CD4-positive, alpha-beta T cell treated with Interleukin-21 for 1 hour (primary cell): ENCODE results near the gene SPI1.

Experiments used
- DNase-seq: peaks from one replicate; pipeline ENCODE4 v3.0.0-alpha.2; 2020

Gene SPI1

GRCh38 chr11:47387944-47388696 is 9.8 kb upstream of the SPI1 start:
- DNase-seq: no peak

DNA sequence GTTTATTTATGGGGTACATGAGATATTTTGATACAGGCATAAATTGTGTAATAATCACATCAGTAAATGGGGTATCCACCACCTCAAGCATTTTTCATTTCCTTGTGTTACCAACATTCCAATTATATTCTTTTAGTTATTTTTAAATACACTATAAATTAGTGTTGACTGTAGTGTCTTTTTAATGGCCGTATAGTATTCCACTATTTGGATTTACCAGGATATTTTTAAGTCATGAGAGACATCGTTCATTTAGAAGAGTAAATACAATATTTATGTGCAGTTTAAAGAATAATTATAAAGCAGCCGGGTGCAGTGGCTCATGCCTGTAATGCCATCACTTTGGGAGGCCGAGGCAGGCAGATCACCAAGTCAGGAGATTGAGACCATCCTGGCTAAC is 6.2 kb upstream of the SPI1 start:
- no peak for DNase-seq

DNA sequence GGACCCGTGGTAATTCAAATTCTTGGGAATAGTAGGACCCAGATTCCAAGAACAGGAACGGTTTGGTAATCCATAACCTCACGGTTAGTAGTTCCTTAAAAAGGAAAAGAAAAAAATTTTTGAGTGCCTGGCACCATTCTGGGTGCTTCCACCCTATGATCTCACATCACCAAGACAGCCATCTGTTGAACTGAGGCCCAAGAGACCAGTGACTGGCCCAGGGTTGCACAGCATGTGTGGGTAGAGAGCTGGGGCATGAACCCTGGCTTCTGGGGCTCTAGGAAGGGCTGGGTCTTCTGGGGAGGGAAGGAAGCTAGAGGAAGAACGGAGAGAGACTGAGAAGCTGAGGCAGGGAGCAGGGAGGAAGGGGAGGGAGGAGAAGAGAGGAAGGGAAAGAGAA is 4.7 kb upstream of the SPI1 start:
- no peak for DNase-seq

GRCh38 chr11:47380078-47380477 is 1.7 kb upstream of the SPI1 start:
- DNase-seq: no peak

DNA sequence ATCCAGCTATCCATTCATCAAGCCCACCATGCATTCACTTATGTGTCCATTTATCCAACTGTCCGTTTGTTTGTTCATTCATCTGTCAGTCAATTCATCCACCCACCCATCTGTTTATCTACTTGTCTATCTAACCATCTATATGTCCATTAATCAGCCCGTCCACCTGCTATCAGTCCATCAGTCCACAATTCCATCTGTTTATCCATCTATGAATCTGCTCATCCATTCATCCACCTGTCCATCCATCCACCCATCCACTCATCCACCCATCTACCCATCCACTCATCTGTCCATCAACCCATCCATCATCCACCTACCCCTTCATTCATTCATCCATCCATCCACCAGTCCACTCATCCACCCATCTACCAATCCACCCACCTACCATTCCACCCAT is 970 bp upstream of the SPI1 start:
- DNase-seq: no peak

DNA sequence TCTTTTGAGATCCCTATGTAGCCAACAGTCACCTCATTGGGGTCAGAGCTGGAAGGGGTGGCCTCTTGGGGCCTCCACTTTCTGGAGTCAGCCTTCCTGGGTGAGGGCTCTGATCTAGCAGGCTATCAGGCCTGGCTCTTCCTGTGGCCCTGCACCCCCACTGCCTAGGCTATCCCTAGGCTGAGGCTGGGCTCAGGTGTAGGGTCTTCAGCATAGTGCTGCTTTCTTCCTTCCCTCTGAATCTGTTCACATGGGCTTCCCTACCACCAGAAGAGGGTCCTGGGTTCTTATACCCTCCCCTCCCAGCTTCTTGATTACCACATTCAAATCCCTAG is 456 bp upstream of the SPI1 start:
- DNase-seq: no peak

DNA sequence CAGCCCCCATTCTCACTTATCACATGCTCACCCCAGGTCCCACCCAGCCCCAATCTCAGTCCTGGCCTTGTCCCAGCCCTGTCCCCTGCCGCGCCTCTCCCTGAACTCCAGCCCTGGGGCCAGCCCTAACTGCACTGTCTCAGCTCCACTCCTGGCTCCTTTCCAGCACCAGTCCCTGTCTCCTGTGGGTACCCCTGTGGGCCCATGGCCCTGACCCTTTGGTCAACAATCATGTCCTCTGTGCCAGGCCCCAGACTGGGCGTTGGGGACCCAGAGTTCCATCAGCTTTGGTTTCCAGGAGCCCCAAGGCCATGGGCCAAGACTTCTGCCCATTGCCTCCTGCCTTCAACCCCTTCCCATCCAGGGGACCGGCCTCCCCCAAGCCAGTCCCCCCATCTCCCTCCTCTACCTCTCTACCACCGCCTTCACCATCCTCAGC is 757 bp downstream of the SPI1 start:
- DNase-seq: no peak

GRCh38 chr11:47376525-47377371 is 1.6 kb downstream of the SPI1 start:
- DNase-seq: no peak

DNA sequence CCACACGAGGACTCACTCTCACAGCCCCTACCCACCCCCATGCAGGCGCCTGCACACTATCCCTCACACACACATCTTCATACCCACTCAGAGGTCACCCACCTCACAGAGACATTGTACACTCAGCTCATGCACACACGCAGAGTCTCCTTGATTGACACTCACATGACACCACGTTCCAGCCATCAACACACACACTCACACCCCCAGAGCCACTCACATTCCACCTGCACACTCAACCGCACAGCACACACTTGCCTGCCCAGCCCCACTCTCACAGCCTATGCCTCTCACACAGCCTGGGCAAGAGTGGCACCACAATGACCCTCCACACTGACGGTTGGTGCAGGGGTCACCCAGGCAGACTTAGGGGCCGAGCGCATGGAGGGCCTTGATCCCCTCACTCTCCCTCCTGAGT is 2.2 kb downstream of the SPI1 start:
- no peak for DNase-seq

DNA sequence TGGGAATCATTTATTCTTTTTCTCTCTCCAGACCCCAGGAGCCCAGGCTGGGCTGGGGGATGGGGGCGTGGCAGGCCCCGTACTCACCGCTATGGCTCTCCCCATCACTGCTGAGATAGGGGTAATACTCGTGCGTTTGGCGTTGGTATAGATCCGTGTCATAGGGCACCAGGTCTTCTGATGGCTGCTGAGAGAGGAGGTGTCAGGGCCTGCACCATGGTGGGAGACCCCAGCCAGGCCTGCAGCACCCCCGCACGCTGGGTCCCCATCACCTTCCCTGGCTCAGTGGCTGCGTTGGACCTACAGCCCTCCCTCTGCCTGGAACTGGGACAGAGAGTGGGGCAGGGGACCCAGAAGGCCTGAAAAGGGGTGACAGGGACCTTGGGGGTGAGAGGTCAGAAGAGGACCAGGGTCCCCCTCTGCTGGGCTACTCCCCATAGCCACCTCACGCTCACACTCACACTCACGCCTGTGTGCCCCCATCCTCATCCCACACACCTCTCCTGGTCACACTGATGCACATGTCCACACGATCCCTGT is 2.7 kb downstream of the SPI1 start:
- DNase-seq: no peak

GRCh38 chr11:47375020-47375419 is 3.3 kb downstream of the SPI1 start:
- no peak for DNase-seq

- DNase-seq: no peak
Measured at GRCh38 chr11:47374720-47375019, 3.7 kb downstream of the SPI1 start.

GRCh38 chr11:47373876-47374719 is 4.2 kb downstream of the SPI1 start:
- DNase-seq: peak; percentile 84

GRCh38 chr11:47372422-47372821 is 5.9 kb downstream of the SPI1 start:
- no peak for DNase-seq

GRCh38 chr11:47369676-47370075 is 8.7 kb downstream of the SPI1 start:
- no peak for DNase-seq

GRCh38 chr11:47366020-47366490 is 12.3 kb downstream of the SPI1 start:
- no peak for DNase-seq

DNA sequence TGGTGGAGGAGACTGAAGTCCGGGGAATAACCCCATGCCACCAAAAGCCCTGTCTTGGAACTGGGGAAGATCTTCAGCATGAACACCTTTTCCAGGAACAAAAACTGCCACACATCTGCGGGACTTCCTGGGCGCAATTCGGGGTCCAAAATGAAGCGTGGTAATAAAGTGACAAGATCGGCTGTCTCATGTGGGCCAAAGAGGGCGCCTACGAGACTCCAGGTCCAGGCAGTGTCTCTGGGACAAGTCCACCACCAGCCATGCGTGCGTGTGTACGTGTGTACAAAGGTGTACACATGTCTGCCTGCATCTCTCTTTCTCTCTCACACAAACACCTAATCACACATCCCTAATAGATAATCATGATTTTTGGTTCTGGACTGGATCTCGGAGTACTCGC is 16.9 kb downstream of the SPI1 start:
- DNase-seq: no peak

DNA sequence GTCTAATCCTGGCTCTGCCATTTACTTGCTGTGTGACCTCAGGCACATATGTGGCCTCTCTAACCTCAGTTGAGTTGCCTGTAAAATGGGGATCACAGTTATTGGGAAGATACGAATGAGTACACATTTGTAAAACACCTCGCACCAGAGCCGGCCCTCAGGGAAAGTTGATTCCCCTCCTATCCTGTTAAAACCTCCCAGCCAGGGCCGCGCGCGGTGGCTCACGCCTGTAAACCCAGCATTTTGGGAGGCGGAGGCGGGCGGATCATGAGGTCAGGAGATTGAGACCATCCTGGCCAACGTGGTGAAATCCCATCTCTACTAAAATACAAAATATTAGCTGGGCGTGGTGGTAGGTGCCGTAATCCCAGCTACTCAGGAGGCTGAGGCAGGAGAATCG is 18.0 kb downstream of the SPI1 start:
- no peak for DNase-seq

- no peak for DNase-seq
Measured at GRCh38 chr11:47359586-47359985, 18.8 kb downstream of the SPI1 start.

DNA sequence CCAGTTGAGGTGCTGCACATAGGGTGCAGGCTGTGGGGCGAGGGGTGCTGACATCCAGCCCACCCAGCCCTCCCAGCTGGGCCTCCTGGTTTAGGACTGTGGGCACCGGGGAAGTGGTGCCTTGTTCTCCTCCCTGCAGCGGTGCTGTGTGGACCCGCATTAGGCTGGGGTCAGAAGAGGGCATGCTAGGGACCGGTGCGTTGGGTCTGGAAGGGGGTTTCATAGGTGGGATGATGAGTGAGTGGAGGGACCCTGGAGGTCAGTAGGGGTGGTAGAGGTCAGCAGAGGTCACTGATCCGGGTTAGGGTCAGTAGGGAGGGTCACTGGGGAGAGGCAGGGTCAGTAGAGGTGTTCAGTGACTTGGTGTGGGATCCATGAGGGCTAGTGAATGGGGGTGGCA is 19.2 kb downstream of the SPI1 start:
- no peak for DNase-seq

DNA sequence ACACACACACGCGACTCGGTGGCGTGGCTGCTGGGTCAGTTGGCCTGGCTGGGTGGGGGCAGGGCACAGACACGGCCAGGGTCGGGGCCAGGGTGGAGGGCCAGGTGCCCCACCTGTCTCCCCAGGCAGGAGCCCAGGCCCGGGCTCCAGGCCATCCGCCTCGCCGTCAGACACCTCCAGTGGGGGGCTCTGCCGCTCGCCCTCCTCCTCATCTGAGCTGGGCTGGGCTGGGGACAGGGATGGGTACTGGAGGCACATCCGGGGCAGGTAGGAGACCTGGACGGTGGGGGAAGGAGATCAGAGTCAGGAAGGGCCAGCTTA is 19.7 kb downstream of the SPI1 start:
- DNase-seq: no peak

- no peak for DNase-seq
Measured at GRCh38 chr11:47357985-47358730, 20.2 kb downstream of the SPI1 start.

DNA sequence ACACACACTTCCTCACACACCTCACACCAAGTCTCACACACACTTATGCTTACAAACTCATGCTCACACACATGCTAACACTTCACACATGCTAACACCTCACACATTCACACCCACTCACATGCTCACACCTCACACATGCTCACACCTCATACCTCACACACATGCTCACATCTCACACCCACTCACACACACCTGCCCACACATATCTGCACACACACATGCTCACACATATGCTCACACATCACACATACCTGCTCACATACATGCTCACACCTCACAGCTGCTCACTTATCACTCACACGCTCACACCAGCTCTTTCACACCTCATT is 21.4 kb downstream of the SPI1 start:
- no peak for DNase-seq
